HG02610 (cell line): Measurements from ENCODE around the gene GPR42.
"Not testable (repeated sequence)": the region's sequence is repeated elsewhere in the genome, so short reads cannot be mapped to it uniquely, and the experiment has no call there.

ENCODE experiments used
- ATAC-seq: cut with Tn5 transposase; IDR thresholded peaks from one replicate; pipeline ENCODE4 v1.9.1; 2021; ENCODE audit warnings: mild to moderate bottlenecking, moderate library complexity; ENCODE audit not compliant: unreplicated experiment

The GPR42 gene

DNA sequence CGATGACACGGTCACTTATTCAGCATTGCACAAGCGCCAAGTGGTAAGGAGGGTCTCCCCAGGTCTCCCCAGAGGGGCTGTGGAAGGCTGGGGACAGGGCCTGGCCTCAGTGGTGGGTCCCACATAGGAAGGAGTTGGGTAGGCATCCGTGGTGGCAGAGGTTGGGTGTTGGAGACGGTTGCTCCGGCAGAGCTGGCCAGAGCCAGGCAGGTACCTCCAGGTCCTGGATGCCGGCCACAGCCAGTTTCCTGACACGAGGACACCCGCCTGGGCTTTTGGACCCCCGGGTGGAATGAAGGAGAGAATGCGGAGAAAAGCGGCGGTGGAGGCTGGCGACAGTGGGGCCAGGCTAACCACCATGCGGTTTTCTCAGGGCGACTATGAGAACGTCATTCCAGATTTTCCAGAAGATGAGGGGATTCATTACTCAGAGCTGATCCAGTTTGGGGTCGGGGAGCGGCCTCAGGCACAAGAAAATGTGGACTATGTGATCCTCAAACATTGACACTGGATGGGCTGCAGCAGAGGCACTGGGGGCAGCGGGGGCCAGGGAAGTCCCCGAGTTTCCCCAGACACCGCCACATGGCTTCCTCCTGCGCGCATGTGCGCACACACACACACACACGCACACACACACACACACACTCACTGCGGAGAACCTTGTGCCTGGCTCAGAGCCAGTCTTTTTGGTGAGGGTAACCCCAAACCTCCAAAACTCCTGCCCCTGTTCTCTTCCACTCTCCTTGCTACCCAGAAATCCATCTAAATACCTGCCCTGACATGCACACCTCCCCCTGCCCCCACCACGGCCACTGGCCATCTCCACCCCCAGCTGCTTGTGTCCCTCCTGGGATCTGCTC lies 24.4 kb upstream of the GPR42 start:
- peak; percentile 14 for ATAC-seq

DNA sequence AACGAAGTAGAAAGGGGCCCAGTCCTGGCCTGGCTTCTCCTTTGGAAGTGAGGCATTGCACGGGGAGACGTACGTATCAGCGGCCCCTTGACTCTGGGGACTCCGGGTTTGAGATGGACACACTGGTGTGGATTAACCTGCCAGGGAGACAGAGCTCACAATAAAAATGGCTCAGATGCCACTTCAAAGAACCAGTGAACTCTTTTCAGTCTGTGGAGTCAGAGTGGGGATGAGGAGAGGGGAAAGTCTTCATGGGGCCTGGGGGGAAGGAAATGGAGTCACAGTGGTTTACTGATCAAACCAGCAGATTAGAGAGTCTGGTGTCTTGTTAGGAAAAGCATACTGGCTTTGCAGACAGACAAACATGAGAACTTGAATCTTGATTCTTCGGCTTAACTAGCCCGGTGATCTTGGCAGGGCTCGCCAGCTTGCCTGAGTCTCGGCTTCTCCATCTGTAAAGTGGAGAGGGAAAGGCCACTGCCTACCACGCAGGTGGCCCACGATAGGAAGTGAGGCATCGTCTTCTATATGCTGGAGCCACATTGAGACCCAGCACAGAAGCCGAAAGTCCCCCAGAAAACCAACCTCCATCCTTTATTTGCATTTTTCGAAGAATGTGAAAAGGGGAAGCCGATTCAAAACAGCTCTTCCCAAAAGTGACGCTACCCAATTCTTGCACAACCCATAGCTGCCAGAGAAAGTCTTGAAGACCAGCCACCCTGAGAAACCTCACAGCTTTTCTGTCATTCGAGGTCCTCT lies 23.5 kb upstream of the GPR42 start, which contains the start of gene FFAR1:
Gene FFAR1 (plus strand): TSS at position 732 of the 759 bp plus-strand sequence. CDS start 3,650 bp downstream, outside the sequence.
- peak; percentile 62 for ATAC-seq

DNA sequence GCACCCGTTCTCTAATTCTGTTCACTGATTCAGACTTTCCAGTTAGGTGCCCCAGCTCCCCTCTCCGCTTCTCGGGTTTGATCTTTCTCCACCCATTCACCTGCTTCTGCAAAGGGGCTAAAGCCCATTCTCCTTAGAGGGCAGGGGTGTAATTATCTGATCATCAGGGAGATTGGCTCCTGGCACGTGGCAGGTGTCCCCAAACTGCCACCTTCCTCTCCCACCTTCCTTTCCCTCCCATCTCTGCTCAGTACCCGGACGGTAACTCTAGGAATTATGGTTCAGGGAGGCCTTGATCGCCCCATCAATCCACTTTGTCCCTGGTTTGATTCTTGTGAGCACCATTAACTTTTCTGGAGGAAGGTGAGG lies 23.0 kb upstream of the GPR42 start:
- ATAC-seq, result no peak

DNA sequence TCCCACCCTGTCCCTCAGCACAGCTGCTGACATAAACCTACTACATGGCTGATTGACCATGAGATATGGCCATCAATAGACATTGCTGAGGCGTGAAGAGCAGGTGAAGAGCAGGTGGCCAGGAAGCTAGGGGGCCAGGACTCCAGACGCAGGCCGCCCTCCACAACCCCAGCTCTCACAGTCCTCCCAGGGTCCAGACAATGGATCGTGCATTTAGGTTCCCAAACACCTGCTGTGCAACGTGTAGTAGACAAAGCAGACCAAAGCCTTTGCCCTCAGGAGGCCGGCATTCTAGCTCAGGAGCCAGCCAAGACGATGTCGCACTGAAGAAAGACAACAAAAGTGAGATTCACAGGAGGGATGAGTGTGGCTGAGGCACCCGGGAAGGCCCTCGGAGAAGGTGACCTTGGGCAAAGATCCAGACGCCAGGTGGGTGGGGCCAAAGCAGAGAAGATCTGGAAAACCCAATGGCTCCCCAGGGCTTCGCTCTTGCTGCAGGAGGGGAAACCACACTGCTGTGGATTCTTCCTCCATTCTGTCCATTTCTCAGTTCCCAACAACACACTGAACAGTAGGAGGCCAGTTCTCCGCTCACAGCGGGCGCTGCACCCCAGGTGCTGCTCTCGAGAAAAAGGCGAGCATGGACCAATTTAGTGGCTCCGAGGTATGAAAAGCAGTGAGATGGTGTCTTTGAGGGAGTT lies 21.8 kb upstream of the GPR42 start:
- ATAC-seq, result no peak

DNA sequence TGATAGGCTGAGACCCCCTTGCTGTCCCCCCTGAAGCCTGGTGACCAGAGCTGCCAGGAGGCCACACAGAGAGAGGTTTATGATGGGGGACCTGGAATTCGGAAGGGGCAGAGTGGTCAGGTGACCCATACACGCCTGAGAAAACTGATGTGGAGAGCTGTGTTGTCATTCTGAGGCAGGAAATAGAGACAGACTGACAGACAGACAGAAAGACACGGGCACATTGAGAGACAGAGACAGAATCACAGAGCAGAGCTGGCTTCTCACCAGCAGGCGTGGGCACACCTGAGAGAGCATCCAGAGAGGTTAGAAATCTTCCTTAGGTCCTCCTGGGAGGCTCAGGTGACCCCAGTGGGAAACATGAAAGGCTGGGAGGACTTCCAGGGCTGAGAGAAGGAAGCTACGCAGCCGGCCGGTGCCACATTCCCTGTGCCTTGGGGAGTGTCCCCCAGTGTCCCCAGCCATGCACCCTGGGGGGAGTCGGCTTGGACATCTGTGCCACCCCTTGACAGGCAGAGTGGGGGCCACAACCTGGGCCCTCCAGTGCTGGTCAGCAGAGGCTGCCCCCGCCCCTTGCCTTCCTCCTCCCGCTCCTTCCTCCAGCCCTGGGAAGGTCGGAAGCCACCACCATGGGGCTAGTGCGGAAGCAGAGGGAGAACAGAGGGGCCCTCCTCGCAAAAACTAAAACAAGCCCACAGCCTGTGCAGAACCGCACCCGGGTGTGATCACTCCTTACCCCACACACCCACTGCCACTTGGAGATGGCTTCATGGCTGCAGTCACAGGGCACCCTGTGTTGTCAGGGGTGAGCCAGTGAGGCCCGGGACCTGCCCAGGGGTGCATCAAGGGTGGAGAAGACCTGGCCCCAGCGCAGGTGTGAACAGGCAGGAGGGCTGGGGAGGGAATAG lies 21.0 kb upstream of the GPR42 start:
- no peak for ATAC-seq

DNA sequence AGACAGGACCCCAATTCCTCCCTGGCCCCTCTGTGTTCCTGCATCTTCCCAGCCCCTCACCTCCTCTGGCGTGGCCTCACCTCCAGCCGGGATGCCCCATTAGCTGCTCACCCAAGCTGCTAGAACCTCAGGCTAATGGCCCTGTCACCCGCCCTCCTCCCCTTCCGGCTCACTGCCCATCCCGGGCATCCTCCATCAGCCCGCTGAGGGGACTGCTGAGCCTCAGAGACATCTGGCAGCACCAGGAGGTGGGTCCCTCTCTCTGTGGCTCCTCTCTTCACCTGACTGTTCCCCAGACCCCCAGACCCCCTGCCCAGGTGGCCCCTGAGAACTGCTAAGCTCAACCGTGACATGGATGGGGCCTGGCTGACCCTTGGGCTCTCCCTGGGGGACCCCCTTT lies 20.3 kb upstream of the GPR42 start:
- ATAC-seq, result no peak

DNA sequence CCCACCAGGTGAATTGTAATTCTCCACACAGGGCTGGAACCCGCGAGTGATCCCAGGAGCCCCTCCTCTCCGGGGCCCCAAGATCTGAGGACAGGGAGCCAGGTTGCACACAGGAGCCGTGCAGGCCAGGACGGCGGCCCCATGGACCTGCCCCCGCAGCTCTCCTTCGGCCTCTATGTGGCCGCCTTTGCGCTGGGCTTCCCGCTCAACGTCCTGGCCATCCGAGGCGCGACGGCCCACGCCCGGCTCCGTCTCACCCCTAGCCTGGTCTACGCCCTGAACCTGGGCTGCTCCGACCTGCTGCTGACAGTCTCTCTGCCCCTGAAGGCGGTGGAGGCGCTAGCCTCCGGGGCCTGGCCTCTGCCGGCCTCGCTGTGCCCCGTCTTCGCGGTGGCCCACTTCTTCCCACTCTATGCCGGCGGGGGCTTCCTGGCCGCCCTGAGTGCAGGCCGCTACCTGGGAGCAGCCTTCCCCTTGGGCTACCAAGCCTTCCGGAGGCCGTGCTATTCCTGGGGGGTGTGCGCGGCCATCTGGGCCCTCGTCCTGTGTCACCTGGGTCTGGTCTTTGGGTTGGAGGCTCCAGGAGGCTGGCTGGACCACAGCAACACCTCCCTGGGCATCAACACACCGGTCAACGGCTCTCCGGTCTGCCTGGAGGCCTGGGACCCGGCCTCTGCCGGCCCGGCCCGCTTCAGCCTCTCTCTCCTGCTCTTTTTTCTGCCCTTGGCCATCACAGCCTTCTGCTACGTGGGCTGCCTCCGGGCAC lies 19.3 kb upstream of the GPR42 start:
- ATAC-seq, result no peak

DNA sequence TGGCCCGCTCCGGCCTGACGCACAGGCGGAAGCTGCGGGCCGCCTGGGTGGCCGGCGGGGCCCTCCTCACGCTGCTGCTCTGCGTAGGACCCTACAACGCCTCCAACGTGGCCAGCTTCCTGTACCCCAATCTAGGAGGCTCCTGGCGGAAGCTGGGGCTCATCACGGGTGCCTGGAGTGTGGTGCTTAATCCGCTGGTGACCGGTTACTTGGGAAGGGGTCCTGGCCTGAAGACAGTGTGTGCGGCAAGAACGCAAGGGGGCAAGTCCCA lies 18.8 kb upstream of the GPR42 start:
- no peak for ATAC-seq

DNA sequence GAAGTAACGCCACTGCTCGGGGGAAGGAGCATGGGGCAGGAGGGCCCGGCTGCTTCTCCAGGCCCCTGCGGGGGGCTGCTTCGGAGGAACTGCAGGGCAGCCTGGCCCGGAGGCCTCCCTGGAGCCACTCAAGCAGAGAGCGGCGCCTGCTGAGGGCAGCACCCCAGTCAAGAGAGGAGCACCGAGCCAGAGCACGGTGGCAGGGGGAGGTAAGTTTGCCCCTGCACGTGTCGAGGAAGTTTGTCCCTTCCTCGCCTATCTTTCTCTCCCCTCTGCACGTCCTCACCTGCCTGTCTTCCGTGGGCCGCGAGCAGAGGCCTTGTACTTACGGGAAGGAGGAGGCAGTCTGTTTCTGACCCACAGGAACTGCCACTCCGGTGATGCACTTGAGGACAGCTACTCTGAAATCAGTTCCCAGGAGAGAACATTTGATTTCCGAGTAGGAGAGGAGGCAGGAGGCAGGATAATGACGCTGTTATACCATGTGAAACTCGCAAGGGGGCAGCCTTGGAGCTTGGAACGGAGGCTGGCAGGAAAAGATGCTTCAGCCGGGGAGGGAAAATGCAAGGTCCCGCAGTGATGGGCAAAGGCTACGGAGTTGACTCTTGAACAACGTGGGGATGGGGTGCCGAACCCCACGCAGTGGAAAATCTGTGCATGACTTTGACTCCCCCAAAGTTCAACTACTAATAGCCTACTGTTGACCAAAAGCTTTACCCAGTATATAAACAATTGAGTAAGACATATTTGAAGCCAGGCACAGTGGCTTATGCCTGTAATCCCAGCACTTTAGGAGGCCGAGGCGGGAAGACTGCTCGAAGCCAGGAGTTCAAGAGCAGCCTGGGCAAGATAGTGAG lies 18.2 kb upstream of the GPR42 start:
- ATAC-seq, result no peak

DNA sequence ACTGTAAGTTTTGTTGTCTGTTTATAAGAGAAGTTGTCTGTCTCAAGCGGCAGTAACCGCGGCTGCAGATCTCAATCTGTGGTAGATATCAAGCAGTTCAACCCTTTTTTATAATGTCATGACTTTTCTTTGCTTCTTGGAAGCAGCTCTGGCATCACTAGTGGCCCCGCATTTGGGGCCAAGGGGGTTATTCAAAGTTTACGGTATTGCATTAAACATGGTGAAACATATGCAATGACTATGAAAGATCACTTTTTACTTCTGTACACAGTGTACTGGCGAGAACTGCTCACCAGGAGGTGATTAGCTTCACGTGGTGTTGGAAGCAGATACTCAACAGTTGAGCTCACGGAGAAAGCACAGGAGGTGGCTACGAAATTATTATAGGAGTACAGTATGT lies 17.2 kb upstream of the GPR42 start:
- no peak for ATAC-seq

DNA sequence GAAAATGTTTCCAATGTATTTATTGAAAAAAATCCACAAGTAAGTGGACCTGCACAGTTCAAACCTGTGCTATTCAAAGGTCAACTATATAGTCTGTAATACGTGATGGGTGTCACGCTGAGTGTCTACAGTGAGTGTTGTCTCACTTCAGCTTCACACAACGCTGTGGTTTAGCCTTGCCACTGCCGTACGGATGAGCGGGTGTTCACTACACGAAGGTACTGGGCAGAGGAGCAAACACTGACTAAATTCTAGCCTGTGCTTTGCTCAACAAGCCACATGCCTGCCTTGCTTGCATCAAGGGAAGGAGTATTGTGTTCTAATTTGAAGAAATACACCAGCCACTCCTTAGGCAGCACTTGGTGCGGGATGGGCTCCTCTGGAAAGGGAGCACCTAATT lies 16.0 kb upstream of the GPR42 start:
- no peak for ATAC-seq

DNA sequence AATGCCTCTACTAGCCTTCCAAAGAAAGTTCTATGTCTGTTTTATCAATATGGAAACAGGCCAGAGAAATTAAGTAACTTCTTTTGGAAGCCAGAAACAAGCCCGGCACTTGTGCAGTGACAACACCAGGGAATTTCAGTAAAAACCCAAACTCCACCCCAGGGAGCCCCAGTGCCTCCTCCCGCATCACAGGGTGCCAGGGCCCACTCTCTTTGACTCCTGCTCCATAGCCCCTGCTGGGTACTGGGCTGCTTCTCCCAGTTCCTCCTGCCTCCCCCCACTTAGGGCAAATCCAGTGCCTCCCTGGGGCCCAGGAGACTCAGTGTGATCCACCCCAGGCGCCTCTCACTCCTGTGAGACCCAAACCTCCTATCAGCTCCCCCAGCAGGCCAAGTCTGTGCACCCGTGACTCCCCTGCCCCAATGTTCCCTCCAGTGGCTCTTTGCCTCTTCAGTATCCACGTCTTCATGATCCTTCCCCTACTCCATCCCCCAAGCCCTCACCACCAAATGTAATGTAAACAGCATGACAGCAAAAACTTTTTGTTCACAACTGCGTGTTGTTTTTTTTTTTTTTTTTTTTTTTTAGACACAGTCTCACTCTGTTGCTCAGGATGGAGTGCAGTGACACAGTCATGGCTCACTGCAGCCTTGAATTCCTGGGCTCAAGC lies 14.9 kb upstream of the GPR42 start:
- ATAC-seq, result no peak

DNA sequence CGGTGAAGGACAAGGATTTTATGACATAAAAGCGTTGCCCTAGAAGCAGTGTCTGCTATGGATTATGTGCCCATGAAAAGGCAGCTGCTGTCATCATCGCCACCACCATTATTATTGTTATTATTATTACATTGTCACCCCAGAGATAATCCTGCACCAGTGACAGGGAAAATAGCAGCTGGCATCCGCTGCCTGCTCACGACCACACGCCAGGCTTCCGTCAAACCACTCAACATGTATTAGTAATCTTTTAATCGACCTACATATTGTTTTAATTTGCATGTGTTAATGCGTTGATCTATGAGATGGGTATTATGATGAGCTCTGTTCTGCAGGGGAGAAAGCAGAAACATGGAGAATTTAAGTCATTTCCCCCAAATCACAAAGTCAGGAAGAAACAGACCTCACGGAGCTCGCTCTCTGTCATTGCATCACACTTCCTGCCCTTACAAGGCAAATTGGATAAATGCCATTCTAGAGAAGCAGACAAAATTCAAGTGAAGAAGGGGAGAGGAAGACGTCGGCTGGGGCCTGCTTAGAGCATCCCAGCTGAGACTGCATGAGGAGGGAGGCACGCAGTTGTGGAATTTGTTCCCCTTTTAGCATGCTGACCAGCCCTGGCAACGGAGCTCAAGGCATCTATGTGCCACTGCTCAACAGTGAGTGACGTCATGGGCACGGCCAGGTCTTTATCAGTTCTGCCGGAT lies 12.8 kb upstream of the GPR42 start, which contains the start of gene FFAR3:
Gene FFAR3 (plus strand): TSS at position 594 of the 707 bp plus-strand sequence. CDS start 431 bp downstream, outside the sequence.
- ATAC-seq, result no peak

DNA sequence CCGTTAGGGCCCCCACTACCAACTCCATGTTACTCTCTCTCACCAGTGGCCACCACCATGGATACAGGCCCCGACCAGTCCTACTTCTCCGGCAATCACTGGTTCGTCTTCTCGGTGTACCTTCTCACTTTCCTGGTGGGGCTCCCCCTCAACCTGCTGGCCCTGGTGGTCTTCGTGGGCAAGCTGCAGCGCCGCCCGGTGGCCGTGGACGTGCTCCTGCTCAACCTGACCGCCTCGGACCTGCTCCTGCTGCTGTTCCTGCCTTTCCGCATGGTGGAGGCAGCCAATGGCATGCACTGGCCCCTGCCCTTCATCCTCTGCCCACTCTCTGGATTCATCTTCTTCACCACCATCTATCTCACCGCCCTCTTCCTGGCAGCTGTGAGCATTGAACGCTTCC lies 12.0 kb upstream of the GPR42 start:
- not testable (repeated sequence) for ATAC-seq

DNA sequence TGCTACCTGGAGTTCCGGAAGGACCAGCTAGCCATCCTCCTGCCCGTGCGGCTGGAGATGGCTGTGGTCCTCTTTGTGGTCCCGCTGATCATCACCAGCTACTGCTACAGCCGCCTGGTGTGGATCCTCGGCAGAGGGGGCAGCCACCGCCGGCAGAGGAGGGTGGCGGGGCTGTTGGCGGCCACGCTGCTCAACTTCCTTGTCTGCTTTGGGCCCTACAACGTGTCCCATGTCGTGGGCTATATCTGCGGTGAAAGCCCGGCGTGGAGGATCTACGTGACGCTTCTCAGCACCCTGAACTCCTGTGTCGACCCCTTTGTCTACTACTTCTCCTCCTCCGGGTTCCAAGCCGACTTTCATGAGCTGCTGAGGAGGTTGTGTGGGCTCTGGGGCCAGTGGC lies 11.5 kb upstream of the GPR42 start:
- not testable (repeated sequence) for ATAC-seq

DNA sequence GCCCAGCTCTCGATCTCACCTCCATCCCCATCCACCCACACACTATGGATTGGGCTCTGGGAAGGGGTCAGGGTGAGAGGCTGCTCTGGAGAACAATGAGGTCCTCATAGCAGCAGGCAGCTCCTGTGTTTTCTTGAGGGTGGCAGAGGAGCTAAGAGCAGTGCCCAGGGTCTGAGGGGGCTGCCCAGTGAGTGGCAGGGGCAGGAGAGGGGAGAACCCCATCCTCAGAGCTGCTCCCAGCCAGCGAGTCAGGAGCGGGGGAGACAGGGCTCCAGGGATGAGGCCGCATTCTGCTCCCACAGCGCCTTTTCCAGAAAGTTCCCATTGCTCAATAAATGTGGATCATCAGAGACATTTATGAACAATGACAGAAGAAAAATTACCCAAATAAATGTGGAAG lies 10.8 kb upstream of the GPR42 start:
- not testable (repeated sequence) for ATAC-seq

DNA sequence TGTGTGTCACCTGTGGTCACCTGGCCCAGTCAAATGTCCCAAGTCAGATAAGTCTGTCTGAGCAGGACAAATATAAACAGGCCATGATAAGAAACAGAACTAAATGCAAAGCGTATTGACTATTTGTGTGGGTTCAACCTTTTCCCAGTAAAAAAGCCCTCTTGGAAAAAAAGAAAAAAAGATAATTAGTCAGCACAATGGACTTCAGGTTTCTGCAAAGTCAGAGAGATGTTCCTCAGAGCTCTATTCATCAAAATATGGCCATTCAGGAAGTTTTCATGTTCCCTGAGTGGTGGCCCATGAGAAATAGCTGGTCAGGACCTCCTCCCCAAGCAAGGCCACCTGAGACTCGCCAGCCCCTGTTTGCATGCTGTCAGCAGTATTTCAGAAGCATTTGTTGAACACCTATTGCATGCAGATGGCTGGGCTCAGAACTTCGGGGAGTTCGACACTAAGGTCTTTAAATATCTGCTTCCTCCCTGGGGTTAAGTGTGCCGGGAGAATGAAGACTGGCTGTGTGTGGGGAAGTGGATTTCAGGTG lies 9.9 kb upstream of the GPR42 start:
- ATAC-seq, result no peak
